Fibroblast of peridontal ligament (primary cell): ENCODE data around the gene FGF3.

Experiments
- DNase-seq: peaks from one replicate; pipeline ENCODE4 v3.0.0-alpha.2; 2010; ENCODE audit errors: extremely low read depth

FGF3 gene

DNA sequence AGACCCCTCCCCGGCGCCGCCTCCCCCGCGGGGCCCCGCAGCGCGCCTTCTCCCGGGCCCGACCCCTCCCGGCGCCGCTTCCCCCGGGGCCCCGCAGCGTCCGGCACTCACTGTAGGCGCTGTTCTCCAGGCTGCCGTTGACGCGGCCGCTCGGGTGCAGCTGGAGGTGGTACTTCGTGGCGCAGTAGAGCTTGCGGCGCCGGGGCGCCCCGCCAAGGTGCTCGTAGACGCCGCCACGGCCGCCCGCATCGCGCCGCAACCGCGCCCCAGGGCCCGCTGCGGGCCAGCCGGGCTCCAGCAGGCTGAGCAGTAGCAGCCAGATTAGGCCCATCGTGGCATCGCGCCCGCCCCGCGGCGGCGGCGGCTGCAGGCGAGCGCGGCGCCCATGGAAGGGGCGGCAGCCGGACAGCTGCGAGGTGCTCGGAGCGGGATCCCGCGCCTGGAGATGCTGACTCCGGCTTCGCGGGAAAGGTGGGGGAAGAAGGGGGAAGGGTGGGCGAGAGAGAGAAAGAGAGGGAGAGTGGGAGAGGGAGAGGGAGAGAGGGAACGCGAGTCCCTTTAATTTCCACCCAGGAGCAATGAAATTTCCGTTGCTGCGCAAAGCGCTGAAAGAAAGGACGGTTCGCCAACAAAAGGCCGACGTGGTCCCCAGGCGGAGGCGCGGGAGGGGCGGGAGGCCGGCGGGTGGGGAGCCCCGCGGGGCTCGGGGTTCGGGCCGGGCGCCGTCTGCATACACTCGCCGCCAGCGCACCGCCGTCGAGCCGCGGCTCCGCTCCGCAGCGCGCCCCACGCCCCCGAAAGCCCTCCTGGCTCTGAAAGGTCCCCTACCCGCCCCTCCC, at the start of gene FGF3:
TSS of gene FGF3 (minus strand) at position 814 of the 839 bp plus-strand sequence. CDS start at position 331, 483 bp downstream.
- DNase-seq, result no peak

DNA sequence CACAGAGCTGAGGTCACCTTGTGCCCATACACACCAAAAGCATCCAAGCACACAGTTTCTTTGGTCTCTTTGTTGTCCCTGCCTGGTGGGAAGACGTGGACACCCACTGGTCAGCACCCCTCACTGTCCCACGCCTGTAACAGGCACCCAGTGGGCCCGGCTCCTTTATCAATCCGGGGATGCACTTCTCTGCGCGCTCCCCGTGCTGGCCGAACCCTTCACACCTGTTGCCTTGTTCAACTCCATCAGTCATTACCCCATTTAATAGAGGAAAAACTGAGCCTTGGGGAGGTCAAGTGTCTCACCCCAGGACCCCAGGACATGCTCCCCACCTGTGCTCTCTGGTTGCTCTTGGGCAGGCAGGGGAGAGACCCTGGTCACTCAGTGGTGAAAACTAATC, 49.7 kb upstream of the FGF3 start:
- DNase-seq, result no peak

DNA sequence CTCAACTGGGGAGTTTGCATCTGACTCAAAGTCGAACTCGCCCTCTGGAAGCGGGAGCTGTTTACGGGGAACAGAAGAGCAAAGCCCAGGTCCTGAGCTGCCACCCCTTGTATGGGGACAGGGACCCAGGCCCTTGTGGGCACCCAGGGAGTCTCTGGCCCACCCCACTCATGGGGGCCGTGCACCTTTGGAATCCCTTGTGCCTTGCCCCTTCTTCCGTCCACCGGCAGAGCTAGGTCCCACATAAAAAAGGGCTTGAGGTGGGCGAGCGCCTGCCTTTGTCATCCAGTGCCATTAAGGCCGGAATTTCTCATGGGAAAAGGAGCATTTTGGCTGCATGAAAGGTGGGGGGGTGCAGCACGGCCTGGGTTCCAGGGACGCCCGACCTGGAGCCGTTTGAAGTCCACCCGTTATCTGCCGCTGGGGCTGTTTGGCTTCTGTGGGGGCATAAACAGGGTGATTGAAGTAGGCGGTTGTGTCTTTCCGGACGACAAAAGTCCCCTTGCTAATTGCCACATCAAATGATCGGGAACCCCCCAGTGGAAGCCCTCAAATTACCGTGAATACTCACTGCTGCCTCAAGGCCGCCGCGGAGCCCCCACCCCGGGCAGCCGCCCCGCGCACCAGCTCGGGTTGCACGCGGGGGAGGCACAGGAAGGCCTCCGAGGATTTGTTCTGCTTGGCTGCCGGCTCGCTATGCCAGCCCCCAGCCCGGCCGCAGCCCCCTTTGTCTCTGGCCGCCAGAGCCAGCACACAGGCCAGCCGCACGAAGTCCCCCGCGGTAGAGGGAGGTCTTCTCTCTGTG, 49.0 kb upstream of the FGF3 start:
- no peak for DNase-seq

DNA sequence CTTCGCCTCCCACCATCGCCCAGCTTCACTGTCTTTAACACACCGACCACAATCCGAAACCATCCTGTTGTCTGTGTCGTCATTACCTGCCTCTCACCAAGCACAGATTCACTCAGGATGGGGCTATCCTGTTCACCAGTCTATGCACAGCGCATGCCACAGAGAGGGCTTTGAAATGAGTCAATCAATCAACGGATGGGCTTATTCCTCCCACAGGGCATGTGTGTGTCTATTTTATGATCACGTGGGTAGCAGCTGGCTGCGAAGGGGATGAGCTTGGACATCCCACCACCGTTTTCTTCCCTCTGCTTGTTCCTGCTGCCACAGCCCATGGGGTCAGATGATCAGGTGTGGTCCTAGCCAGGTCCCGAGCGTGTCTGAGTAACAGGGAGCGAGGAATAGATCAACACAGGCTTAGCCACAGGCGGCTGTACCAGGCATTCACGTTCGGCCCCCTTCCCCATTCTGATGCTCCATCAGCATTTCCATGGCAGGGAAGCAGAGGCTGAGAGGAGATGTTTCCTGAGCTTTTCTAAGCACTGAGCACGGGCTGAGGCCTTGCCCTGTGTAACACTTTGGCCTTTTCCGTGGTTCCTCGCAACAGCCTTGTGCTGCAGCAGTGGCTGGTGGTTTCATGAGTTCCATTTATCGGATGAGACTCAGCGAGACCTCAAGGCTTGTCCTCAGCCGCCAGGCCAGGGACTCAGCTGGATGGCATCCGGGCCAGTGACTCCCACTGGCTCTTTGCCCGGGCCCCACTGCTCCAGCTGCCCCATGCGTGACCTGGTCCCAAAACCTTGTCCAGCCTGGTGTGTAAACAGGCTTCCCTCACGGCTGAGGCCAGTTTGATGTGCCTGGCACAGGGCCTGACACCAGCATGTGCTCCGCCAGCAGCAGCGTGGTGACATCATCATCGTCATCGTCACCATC, 48.1 kb upstream of the FGF3 start:
- DNase-seq, result peak; percentile 27

DNA sequence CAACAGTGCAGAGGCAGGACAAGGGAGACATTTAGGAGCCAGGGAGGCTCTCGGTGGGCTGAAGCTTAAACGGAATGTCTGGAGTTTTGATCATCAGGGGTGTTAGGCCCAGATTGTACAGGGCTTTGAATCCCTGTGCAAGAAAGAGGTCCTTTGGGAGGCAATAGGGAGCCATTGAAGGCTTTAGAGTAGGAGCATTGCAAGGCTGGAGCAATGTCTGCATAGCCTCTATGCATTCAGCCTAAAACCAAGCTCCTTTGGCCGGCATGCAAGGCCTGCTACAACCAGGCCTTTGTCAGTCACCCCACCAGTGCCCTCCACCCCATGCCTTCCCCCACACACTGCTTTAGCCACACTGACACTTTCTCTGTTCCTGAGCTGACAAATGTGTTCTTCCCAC, 47.4 kb upstream of the FGF3 start:
- DNase-seq, result no peak

DNA sequence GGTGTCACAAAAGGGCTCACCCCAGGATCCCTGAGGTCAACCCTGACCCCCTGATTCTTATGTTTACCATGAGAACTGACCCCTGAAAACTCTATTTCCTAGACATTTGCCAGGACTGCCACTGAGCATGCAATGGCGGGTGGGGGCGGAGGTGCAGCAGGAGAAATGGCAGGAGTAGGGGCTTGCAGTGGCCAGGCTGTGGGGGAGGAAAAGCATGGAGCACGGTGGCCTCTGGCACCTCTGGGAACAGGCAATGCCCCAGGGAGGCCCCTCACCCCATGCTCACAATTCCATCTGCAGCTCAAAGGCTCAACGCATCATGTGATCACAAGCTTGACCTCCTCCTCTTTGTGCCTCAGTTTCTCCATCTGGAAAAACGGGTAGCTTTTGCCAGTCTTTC, 46.5 kb upstream of the FGF3 start:
- DNase-seq, result no peak

DNA sequence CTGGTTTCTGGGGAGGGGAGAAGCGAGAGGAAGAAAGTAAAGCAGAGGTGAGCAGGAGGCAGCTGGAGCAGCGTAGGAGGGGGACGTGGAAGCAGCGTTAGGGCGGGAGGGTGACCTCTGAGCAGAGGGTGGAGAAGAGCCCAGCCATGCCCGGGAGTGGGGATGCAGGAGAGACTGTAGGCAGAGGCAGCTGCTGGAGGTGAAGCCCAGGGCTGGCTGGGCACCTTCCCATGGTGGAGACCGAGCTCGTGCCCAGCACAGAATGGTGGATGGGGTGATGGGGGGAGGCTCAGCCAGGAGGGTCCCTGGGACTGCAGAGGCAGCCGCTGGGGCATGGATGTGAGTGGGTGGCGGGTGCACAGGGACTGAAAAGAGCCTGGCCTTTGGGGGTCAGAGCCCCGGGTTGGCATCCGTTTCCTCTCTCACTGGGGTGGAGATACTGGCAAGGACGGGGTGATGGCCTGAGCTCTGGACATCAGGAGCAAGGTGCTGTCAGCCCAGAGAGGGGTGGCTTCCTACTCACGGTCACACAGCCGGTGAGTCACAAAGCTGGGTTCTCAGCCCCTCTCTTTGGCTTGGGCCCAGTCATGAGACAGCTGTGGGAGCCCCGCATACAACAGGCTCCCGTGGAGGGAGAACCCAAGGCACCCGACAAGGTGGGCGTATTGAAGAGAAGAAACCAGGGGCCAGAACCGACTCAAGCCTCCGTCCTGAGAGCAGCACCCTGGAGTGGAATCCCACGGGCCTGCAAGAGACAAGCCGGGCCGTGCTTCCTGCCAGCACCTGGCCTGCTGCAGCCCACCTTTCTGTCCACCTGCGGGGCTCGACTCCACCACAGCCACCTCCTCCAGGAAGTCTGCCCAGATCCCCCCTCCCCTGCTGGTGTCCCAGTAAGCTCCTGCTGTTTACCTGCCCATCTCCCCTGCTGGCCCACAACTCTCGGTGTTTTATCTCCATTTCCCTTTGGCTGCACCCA, 45.8 kb upstream of the FGF3 start:
- DNase-seq, result no peak

DNA sequence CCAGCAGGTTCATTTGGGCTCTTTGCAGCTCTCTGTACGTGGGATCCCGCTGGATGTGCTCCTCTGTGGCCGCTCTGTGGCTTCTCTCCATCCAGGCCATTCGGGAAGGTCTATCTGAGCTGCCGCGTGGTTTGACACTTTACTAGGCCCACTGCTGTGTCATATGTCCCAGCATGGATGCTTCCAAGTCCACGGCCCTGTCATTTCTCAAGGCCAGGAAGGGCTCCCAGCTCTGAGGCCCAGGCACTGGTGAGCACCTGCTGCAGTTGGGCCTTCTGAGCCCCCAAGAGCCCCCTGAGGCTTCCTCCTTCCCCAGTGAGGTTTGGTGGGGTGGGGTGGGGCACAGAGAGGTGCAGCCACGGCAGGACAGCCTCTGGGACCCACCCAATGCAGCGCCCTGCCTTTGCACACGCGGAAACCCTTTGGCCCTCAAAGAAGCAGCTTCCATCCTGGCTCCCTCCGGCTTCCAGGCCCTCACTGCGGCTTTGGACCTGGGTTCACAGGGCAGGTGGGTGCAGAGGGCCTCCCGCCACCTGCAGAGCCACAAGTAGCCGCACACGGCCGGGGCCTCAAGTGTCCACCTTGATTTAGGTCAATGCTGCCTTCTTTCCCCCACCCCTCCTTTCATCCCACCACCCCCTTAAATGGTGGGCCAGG, 44.5 kb upstream of the FGF3 start:
- DNase-seq, result no peak

DNA sequence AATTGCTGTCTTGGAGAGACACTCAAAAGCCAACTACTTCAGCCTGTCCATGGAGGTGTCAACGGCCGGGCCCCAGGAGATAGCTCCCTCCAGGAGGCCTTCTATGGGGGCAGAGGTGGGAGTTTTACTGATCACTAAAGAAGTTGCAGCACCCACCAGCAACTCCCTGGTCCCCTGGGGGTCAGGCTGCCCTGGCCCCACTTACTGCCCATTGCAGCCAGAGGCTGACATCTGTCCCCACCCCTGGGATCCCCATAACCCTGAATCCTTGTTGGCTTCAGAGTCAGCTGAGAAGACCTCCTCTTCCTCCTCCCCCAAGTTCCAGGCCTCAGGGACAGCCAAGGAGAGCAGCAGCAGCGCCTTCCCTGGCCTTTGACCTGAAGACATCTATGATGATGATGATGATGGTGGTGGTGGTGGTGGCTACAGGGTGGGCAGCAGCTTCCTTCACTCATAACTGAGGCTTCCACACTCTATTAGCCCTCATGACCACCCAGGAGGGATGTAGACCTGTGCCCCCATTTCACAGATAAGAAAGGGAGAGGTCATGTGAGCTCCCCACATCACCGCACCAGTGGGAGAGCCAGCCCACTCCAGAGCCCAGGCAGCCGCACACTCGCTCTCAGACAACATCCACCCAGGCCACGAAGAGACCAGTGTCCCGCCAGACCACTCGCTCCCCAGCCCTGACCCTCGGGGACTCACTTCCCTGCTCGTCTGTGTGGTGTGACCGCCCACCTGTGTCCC, 43.8 kb upstream of the FGF3 start:
- no peak for DNase-seq

DNA sequence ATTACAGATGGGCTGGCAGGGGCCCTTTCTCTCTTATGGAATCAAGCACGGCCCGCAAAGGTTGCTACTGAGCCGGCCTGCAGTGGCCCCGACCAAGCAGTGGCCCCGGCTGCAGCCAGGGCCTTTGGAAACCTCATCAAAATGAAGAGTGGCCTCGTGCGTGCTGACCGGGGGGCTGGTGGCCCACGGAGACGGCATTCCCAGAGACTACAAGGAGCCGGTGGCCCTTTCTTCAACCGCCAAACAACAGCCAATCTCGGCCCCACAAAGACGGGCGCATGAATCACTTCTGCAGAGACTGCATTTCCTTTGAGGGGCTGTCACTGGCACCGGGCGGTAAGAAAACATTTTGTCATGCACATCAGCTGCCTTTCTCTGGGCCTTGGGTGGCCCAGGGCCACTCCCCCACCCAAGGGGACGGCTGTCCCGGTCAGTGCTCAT, 43.1 kb upstream of the FGF3 start:
- DNase-seq, result no peak

DNA sequence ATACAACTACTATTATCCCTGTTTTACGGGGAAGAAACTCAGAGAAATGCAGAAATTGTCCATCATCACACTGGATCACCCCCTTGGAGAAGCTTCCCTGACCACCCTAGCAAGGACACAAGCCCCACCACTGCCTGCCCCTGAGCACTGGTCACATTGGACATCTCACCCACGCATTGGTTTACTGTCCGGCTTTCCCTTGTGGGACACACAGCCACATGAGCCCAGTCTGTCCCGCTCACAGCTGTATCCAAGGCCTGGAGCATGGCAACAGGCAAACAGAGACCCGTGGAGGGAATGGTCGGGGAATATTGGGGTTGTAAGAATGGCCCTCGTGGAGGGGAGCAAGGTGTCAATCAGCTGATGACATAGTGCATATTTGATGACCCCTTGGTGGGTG, 42.7 kb upstream of the FGF3 start:
- no peak for DNase-seq

DNA sequence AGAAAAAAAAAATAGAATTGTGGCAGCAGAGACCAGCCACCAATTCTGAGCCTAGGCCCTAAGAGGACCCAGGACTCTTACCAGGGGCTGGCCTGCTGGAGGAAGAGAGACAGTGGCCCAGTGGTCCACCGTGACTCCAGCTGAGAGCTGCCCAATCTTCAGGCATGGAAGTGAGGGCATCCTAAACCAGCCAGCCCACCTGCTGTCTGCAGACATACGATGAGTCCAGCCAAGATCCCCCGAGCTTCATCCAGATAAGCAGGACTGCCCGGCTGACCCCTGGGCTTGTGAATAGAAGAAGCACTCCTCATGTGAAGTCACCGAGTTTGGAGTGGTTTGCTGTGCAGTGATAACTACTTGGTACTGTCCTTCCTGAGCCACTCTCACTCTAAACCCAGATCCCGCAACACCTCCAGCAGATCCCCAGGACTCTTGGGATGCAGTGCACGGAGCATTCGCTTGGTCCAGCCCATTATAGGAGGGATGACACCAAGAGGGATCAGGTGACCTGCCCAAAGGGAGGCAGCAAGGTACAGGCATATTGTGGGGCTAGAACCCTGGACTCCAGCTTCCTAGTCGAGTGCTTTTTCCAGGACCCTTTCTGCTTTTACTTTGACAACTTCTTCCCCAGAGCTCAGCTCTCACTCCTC, 41.7 kb upstream of the FGF3 start:
- no peak for DNase-seq

DNA sequence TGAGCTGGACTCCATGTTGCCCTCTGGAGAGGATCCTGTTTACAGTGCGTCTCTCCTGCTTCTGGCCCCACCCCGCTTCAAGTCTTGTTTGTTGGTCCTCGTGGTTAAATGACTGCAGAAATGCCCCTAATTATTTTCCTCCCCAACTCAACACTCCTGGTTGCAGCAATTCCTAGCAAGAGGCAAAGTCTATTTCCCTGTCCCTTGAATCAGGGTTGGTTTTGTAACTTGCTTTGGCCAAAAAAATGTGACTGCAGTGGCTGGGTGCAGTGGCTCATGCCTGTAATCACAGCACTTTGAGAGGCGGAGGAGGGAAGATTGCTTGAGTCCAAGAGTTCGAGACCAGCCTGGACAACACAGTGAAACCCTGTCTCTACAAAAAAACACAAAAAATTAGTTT, 41.0 kb upstream of the FGF3 start:
- no peak for DNase-seq

DNA sequence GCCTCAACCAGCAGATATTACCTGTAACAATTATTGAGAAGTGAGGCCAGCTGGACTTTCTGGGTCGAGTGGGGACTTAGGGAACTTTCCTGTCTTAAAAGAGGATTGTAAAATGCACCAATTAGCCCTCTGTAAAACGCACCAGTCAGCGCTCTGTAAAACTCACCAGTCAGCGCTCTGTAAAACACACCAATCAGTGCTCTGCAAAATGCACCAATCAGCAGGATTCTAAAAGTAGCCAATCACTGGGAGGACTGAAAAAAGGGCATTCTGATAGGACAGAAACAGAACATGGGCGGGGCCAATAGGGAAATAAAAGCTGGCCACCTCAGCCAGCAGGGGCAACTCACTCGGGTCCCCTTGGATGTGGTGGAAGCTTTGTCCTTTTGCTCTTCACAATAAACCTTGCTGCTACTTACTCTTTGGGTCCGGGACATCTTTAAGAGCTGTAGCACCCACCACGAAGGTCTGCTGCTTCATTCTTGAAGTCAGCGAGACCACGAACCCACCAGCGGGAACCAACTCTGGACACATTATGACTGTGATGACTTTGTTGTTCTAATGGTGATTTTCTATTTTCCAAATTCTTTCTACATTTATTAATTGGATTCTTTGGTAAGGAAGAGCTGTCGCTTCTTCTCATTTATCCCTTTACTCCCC, 40.2 kb upstream of the FGF3 start:
- DNase-seq, result no peak

DNA sequence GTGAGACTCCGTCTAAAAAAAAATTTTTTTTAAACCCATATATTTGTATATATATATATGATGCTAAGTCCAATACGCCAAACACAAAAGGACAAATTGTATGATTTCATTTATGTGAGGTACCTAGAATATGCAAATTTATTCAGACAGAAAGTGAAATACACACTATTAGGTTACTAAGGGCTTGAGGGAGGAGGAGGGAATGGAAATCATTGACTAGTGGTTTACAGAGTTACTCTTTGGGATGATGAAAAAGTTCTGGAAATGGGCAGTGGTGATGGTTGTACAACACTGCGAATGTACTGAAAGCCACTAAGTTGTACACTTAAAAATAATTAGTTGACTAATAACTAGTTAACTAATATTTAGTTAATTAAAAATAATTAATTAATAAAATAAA, 36.2 kb upstream of the FGF3 start:
- no peak for DNase-seq

DNA sequence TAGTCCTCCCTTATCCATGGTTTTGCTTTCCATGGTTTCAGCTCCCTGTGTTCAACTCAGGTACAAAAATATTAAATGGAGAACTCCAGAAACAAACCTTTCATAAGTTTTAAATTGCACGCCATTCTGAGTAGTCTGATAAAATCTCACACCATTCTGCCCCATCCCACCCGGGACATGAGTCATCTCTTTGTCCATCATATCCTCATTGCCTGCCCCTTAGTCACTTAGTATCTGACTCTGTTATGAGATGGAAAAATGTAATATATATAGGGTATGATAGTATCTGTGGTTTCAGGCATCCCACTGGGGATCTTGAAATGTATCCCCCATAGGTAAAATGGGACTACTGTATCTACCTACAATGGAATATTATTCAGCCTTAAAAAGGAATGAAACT, 35.5 kb upstream of the FGF3 start:
- DNase-seq, result peak; percentile 10

DNA sequence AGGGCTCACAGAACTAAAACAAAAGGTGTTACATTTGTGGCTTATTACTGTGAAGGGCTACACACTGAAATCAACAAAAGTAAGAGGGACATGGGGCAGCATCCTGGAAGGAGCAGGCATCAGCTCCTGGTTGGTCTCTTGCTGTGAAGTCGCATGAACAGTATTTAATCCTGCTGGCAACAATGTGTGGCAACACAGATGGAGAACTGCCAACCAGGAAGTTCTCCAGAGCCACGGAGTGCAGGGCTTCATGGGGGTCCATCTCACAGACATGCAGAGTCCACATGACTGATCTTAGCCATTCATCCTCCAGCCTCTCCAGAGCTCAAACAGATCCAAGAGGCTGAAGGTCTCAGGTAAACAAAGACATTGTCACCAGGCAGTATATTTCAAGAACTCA, 32.8 kb upstream of the FGF3 start:
- no peak for DNase-seq

DNA sequence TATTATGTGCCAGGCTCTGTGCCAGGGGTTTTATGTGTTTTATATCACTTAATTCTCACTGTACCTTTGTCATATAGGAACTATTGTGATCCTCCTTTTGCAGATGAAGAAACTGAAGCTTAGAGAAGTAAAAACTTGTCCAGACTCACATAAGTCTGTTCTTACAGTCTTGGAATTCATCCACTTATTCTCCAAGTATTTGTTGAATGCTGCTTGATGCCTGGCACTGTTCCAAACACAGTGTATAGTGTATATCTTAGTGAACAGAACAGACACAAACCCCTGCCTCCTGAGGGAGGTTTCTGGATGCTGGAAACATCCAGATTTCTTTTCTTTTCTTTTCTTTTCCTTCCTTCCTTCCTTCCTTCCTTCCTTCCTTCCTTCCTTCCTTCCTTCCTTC, 29.0 kb upstream of the FGF3 start:
- no peak for DNase-seq
